Pancreas (tissue), 10 donors: ENCODE measurements around the gene CDX1. TPM values are rescaled to one million over a fixed set of nuclear protein-coding genes. Genes with fewer than 3 reads are reported as not detected.
A peak's percentile ranks its signal among the peaks of the same experiment; 100 is the strongest.

Source experiments
- ATAC-seq, 4 donors: fragments of 200-7000 bp; cut with Tn5 transposase; one replicate each; pipeline versions ENCODE4 v1.8.0 to v1.9.1; 2020; ENCODE audit warnings: mild to moderate bottlenecking in 4 of 4, moderate library complexity in 4 of 4
- DNase-seq, 6 donors: peaks; one replicate each; pipeline ENCODE4 v3.0.0-alpha.2; 2020
- FAIRE-seq: peaks from 2 replicates; lab custom pipeline; 2012; peaks lifted over from hg19 to GRCh38; lab: Jason Lieb, UNC
- H3K27ac ChIP-seq, 4 donors: fragments of 200-600 bp; sonication (generic); 1 replicate in 3 of 4; 2 replicates in 1 of 4; pipeline versions ENCODE4 v1.5.0 to v1.8.0; 2020
- H3K27me3 ChIP-seq, 4 donors: fragments of 200-600 bp; one replicate each; pipeline ENCODE4 v1.8.0; 2021
- H3K36me3 ChIP-seq, 3 donors: fragments of 200-600 bp; sonication (generic) in 1 of 3; one replicate each; pipeline versions ENCODE4 v1.5.0 to v1.8.0; 2020 to 2021
- H3K4me1 ChIP-seq, 3 donors: fragments of 200-600 bp; one replicate each; pipeline ENCODE4 v1.8.0; 2021
- H3K4me3 ChIP-seq, 4 donors: fragments of 200-600 bp; sonication (generic) in 2 of 4; one replicate each; pipeline versions ENCODE4 v1.5.0 to v1.8.0; 2020 to 2021
- H3K9me3 ChIP-seq, 4 donors: fragments of 200-600 bp; one replicate each; pipeline ENCODE4 v1.8.0; 2021
- CTCF ChIP-seq, 4 donors: fragments of 200-600 bp; sonication (generic) in 3 of 4; IDR thresholded peaks; one replicate each; pipeline versions ENCODE4 v1.5.0 to v1.8.0; 2021; ENCODE audit warnings: antibody characterized with exemption in 4 of 4
- WGBS, 2 donors: extraction: QIAGEN DNeasy Blood & Tissue Kit; methylation state at CpG; one replicate each; pipeline ENCODE4 v1.1.7; 2013; 5-methylcytosine and 5-hydroxymethylcytosine counted together
- intact Hi-C, 3 donors: fragments of 100-400 bp; cut with DNase I; formaldehyde crosslinking; loops; one replicate each; pipeline versions ENCODE4 v1.11.1 to v1.14.2; 2022
- polyA plus RNA-seq, 2 donors: library from polyadenylated mRNA; stranded (reverse); fragments of 200-250 nt; gene quantifications; one replicate each; pipeline ENCODE4 v1.2.3, GENCODE V29; 2013
- total RNA-seq, 6 donors: library from RNA; stranded (reverse); fragmentation: NEBNext Ultra II Directional in 4 of 6; extraction: Animal tissue kit (Norgen Biotek cat#: 25700) in 4 of 6; gene quantifications; one replicate each; pipeline versions ENCODE4 v1.2.1 to v1.2.4, GENCODE V29; 2021 to 2023
- donor health status: healthy with polysubstance abuse.
- donor health status: DM: no; HTN: no; CAD: no; lungs with moderate emphysema.
- donor health status: DM: no; HTN: no; CAD: no.
- donor health status: control.
- donor health status: control.
- donor health status: Bipolar disorder and iron deficiency.
- donor health status: DM: yes; HTN: yes; CAD: no.
- donor health status: DM: no; HTN: no; CAD: no.
- donor health status: DM: no; HTN: no; CAD: no.
- donor health status: DM: yes; HTN: yes; CAD: no.

The CDX1 gene
- total and polyA plus RNA-seq, 8 donors, result 0.13 to 0.19 (median 0.16) TPM; not detected in 5

GRCh38 chr5:150179019-150179620, 12.5 kb downstream of the CDX1 start:
- no peak overlapping the region for H3K4me3 ChIP-seq
- H3K27ac ChIP-seq, result no peak overlapping the region
- 90 to 94% methylated on average over 7 of the region's 7 CpGs for WGBS, 2 donors
- no peaks in the 10 kb centered on the region for H3K27me3 ChIP-seq
- intact Hi-C loops, result no loop called here
- H3K9me3 ChIP-seq, result no peaks in the 10 kb centered on the region
- FAIRE-seq (no peak), DNase-seq (no peak), ATAC-seq (no peak)
- TF ChIP-seq CTCF (IDR thresholded peaks at IDR 0.05), result no peak
- H3K4me1 ChIP-seq, result no peaks in the 10 kb centered on the region
- no peaks in the 10 kb centered on the region for H3K36me3 ChIP-seq

- 80 to 86% methylated on average over 18 of the region's 18 CpGs for WGBS, 2 donors
- peaks cover 0 to 2% (median 0%) of the 10 kb centered on the region in 3 donors for H3K4me1 ChIP-seq
- no peak for FAIRE-seq
- peak in 3 of 4 donors; percentile 31 to 62 (median 46) for ATAC-seq
- H3K9me3 ChIP-seq, result no peaks in the 10 kb centered on the region
- intact Hi-C loops, result no loop called here
- no peak for TF ChIP-seq CTCF (IDR thresholded peaks at IDR 0.05)
- no peak overlapping the region for H3K27ac ChIP-seq
- no peaks in the 10 kb centered on the region for H3K36me3 ChIP-seq
- no peak overlapping the region for H3K4me3 ChIP-seq
- DNase-seq, result no peak
- H3K27me3 ChIP-seq, result no peaks in the 10 kb centered on the region
These were observed 13.9 kb downstream of the CDX1 start for GRCh38 chr5:150180241-150181026.

GRCh38 chr5:150181027-150181426, 14.4 kb downstream of the CDX1 start:
- no peak for ATAC-seq
- no peaks in the 10 kb centered on the region for H3K27me3 ChIP-seq
- H3K4me1 ChIP-seq, result peaks cover 0 to 2% (median 0%) of the 10 kb centered on the region in 3 donors
- DNase-seq, result no peak
- H3K9me3 ChIP-seq, result no peaks in the 10 kb centered on the region
- 82 to 92% methylated on average over 5 of the region's 5 CpGs for WGBS, 2 donors
- intact Hi-C loops, result no loop called here
- no peaks in the 10 kb centered on the region for H3K36me3 ChIP-seq
- TF ChIP-seq CTCF (IDR thresholded peaks at IDR 0.05), result no peak
- no peak overlapping the region for H3K4me3 ChIP-seq
- no peak overlapping the region for H3K27ac ChIP-seq
- FAIRE-seq, result no peak

GRCh38 chr5:150181766-150182545, 15.4 kb downstream of the CDX1 start:
- ATAC-seq (no peak), FAIRE-seq (no peak)
- H3K4me1 ChIP-seq, result peaks cover 0 to 2% (median 0%) of the 10 kb centered on the region in 3 donors

More at GRCh38 chr5:150181766-150182545, 15.4 kb downstream of the CDX1 start:
- no peak for DNase-seq
- H3K27ac ChIP-seq, result no peak overlapping the region
- no peaks in the 10 kb centered on the region for H3K36me3 ChIP-seq
- TF ChIP-seq CTCF (IDR thresholded peaks at IDR 0.05), result no peak
- H3K4me3 ChIP-seq, result no peak overlapping the region
- 88% methylated on average over 9 of the region's 9 CpGs for WGBS, 2 donors
- H3K9me3 ChIP-seq, result no peaks in the 10 kb centered on the region
- H3K27me3 ChIP-seq, result no peaks in the 10 kb centered on the region
- intact Hi-C loops, result no loop called here
